ENCODE data around the gene WDFY4. TPM values are rescaled to one million over a fixed set of nuclear protein-coding genes. Genes with fewer than 3 reads are reported as not detected.

Gene WDFY4
- total and polyA plus RNA-seq, 9 of the 15 experiments (the other 6 are each of a cell fraction or from before 2014, with no cell fraction given) = 0.01 to 0.02 (median 0.01) TPM; not detected in 6

GRCh38 chr10:48658243-48658974 lies 26.3 kb upstream of the WDFY4 start (continued):
- peak; percentile 80 for TF ChIP-seq REST (IDR thresholded peaks at IDR 0.05; ENCODE audit: borderline replicate concordance)
- TF ChIP-seq REST (CRISPR knock-in tag; IDR thresholded peaks at IDR 0.05; ENCODE audit: low read depth) = no peak
- TF ChIP-seq ZNF668 (CRISPR knock-in tag; IDR thresholded peaks at IDR 0.05) = 0 out of 2 replicates have a peak, but pooled peaks have one; percentile 30
- peak; percentile 93 to 97 (median 94) for TF ChIP-seq CTCF (IDR thresholded peaks at IDR 0.05 in 2 of 3, conservative IDR thresholded peaks at IDR 0.05 in 1 of 3; ENCODE audit: insufficient read depth in 2 of 3, low read depth in 1 of 3, low read length in 3 of 3)
- 0 out of 2 replicates have a peak, but pooled peaks have one; percentile 47 for TF ChIP-seq RREB1 (CRISPR knock-in tag; IDR thresholded peaks at IDR 0.05)
- peak; percentile 88 for TF ChIP-seq SMC3 (conservative IDR thresholded peaks at IDR 0.05; ENCODE audit: insufficient read depth, low read depth, low read length)
- TF ChIP-seq RB1 (IDR thresholded peaks at IDR 0.05; ENCODE audit: low read depth) = 0 out of 2 replicates have a peak, but pooled peaks have one; percentile 33
- peak; percentile 90; the same call in 1 of the 2 replicates for TF ChIP-seq STAG1 (CRISPR knock-in tag; IDR thresholded peaks at IDR 0.05; ENCODE audit: borderline replicate concordance)
- TF ChIP-seq MAZ (CRISPR knock-in tag; conservative IDR thresholded peaks at IDR 0.05 in 1 of 2, IDR thresholded peaks at IDR 0.05 in 1 of 2) = 0 out of 4 replicates have a peak, but pooled peaks of 1 of the 2 experiments have one; percentile 14
- TF ChIP-seq ATF7 (IDR thresholded peaks at IDR 0.05) = 0 out of 2 replicates have a peak, but pooled peaks have one; percentile 12
